ENCODE data around the gene CORIN.

DNA sequence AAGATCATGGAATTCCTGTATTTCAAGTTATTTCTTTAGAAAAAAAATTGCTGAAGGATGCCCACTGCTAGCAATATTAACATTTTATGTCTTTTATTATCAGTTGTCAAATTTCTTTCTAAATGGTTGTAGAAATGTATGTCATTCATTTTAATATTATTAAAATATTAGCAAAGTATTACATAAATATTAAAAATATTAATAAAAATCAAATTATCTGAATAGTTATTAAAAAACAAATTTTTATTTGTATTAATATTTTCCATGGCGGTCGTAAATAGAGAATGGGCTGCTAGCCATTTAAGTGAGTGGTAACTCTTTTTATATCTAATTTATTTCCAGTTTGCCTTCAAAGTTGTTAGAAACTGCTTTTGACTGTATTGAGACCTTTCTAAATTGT lies 280.6 kb downstream of the CORIN start:
- TF ChIP-seq POLR2A (IDR thresholded peaks at IDR 0.05) (no peak), EP300 (IDR thresholded peaks at IDR 0.05) (no peak)
- TF ChIP-seq, protein P1, sequence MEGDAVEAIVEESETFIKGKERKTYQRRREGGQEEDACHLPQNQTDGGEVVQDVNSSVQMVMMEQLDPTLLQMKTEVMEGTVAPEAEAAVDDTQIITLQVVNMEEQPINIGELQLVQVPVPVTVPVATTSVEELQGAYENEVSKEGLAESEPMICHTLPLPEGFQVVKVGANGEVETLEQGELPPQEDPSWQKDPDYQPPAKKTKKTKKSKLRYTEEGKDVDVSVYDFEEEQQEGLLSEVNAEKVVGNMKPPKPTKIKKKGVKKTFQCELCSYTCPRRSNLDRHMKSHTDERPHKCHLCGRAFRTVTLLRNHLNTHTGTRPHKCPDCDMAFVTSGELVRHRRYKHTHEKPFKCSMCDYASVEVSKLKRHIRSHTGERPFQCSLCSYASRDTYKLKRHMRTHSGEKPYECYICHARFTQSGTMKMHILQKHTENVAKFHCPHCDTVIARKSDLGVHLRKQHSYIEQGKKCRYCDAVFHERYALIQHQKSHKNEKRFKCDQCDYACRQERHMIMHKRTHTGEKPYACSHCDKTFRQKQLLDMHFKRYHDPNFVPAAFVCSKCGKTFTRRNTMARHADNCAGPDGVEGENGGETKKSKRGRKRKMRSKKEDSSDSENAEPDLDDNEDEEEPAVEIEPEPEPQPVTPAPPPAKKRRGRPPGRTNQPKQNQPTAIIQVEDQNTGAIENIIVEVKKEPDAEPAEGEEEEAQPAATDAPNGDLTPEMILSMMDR (IDR thresholded peaks at IDR 0.05), result no peak

Measured in stomach (tissue), 4 donors.